ENCODE measurements around the gene OR2T35. TPM values are rescaled to one million over a fixed set of nuclear protein-coding genes. Genes with fewer than 3 reads are reported as not detected.
"Not testable (repeated sequence)": the region's sequence is repeated elsewhere in the genome, so short reads cannot be mapped to it uniquely, and the experiment has no call there.

Gene OR2T35
- total and polyA plus RNA-seq, 9 donors: 0.27 TPM; not detected in 8

- H3K36me3 ChIP-seq (ENCODE audit: control insufficient read depth, insufficient read depth, low read length); H3K9me3 ChIP-seq (replicated peaks; ENCODE audit: control insufficient read depth, low read depth, low read length); DNase-seq; H3K4me1 ChIP-seq (ENCODE audit: control insufficient read depth, insufficient read depth, low read length); H3K27me3 ChIP-seq (ENCODE audit: control insufficient read depth, insufficient read depth, low read length); H3K27ac ChIP-seq (ENCODE audit: low read length); H3K4me3 ChIP-seq (ENCODE audit: low read length): not testable (repeated sequence)
- WGBS (ENCODE audit: insufficient coverage): no CpG with 5 or more reads among the region's 1 CpG
Observed at GRCh38 chr1:248648770-248649536, 3.9 kb upstream of the OR2T35 start.

- WGBS (ENCODE audit: insufficient coverage): no CpG with 5 or more reads among the region's 4 CpGs
- not testable (repeated sequence) for H3K36me3 ChIP-seq (ENCODE audit: control insufficient read depth, insufficient read depth, low read length); H3K9me3 ChIP-seq (replicated peaks; ENCODE audit: control insufficient read depth, low read depth, low read length); H3K4me3 ChIP-seq (ENCODE audit: low read length); H3K27ac ChIP-seq (ENCODE audit: low read length); H3K4me1 ChIP-seq (ENCODE audit: control insufficient read depth, insufficient read depth, low read length); H3K27me3 ChIP-seq (ENCODE audit: control insufficient read depth, insufficient read depth, low read length); DNase-seq
Observed at GRCh38 chr1:248642971-248643651, 2.0 kb downstream of the OR2T35 start.

DNA sequence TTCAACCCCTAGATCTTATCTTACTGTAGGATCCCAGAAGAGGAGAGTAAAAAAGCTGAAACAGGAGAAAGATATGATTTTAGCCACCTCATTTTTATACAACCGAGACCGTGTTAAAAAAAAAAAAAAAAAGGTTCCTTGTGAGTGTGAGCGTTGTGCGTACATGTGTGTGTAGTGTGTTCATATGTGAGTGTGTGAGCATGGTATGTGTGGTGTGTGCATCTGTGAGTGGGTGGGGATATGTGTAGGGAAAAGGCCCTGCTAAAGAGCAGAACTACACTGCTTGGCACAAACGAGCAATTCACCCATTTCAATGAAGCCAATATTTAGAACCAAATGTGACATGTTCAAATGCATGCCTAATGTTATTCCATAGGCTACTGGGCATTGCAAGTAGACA is 3.5 kb downstream of the OR2T35 start:
- H3K36me3 ChIP-seq (ENCODE audit: control insufficient read depth, insufficient read depth, low read length); H3K27me3 ChIP-seq (ENCODE audit: control insufficient read depth, insufficient read depth, low read length); H3K9me3 ChIP-seq (replicated peaks; ENCODE audit: control insufficient read depth, low read depth, low read length); H3K4me1 ChIP-seq (ENCODE audit: control insufficient read depth, insufficient read depth, low read length); DNase-seq; H3K27ac ChIP-seq (ENCODE audit: low read length); H3K4me3 ChIP-seq (ENCODE audit: low read length): not testable (repeated sequence)
- no CpG with 5 or more reads among the region's 5 CpGs for WGBS (ENCODE audit: insufficient coverage)

DNA sequence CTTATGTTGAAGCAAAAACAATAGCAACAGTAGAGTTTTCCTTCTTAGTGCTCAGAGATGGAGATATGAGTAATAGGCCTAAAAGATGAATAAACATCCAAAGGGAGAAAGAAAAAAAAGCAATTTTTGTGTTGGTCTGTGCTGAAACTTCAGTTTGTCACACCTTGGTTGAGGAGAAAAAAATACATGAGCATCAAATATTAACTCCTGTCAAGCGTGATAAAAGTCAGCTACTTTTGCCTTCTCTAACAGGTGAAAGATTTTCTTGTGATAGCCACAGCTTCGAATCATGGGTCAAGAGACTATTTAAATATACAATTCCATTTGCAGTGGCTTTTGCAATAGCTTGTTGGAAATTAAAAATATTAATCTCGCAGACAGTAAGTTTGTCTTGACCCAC is 4.2 kb downstream of the OR2T35 start:
- no CpG with 5 or more reads among the region's 3 CpGs for WGBS (ENCODE audit: insufficient coverage)
- not testable (repeated sequence) for H3K4me3 ChIP-seq (ENCODE audit: low read length); H3K27ac ChIP-seq (ENCODE audit: low read length); H3K9me3 ChIP-seq (replicated peaks; ENCODE audit: control insufficient read depth, low read depth, low read length); H3K27me3 ChIP-seq (ENCODE audit: control insufficient read depth, insufficient read depth, low read length); H3K36me3 ChIP-seq (ENCODE audit: control insufficient read depth, insufficient read depth, low read length); DNase-seq; H3K4me1 ChIP-seq (ENCODE audit: control insufficient read depth, insufficient read depth, low read length)

- not testable (repeated sequence) for H3K36me3 ChIP-seq (ENCODE audit: control insufficient read depth, insufficient read depth, low read length); H3K9me3 ChIP-seq (replicated peaks; ENCODE audit: control insufficient read depth, low read depth, low read length); H3K27me3 ChIP-seq (ENCODE audit: control insufficient read depth, insufficient read depth, low read length); H3K27ac ChIP-seq (ENCODE audit: low read length); H3K4me1 ChIP-seq (ENCODE audit: control insufficient read depth, insufficient read depth, low read length); H3K4me3 ChIP-seq (ENCODE audit: low read length); DNase-seq
- whole genome bisulfite sequencing (ENCODE audit: insufficient coverage): no CpG with 5 or more reads among the region's 5 CpGs
Observed at GRCh38 chr1:248639652-248640051, 5.4 kb downstream of the OR2T35 start.

GRCh38 chr1:248636612-248637011 is 8.5 kb downstream of the OR2T35 start:
- not testable (repeated sequence) for H3K9me3 ChIP-seq (replicated peaks; ENCODE audit: control insufficient read depth, low read depth, low read length); DNase-seq; H3K4me3 ChIP-seq (ENCODE audit: low read length); H3K27ac ChIP-seq (ENCODE audit: low read length); H3K27me3 ChIP-seq (ENCODE audit: control insufficient read depth, insufficient read depth, low read length); H3K4me1 ChIP-seq (ENCODE audit: control insufficient read depth, insufficient read depth, low read length); H3K36me3 ChIP-seq (ENCODE audit: control insufficient read depth, insufficient read depth, low read length)
- WGBS (ENCODE audit: insufficient coverage): no CpG with 5 or more reads among the region's 5 CpGs

DNA sequence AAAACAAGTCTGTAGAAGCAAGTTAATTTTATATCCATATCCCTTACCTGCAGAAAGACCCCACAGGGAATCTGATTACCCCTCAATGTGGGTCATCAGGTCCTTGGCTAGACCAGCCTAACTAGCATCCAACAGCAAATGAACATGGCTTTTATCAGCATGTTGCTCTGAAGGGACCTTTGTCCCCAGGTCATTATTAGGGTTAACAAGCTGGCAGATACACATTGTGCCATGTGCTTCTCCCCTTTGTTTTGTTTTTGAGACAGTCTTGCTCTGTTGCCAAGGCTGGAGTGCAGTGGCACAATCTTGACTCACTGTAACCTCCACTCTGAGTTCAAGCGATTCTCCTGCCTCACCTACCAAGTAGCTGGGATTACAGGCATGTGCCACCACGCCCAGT is 10.1 kb downstream of the OR2T35 start, which contains the start of gene OR2T11:
OR2T11 (minus strand) TSS at position 101 of the 400 bp plus-strand sequence. CDS start 7,963 bp downstream, outside the sequence.
- WGBS (ENCODE audit: insufficient coverage): no CpG with 5 or more reads among the region's 2 CpGs
- not testable (repeated sequence) for H3K9me3 ChIP-seq (replicated peaks; ENCODE audit: control insufficient read depth, low read depth, low read length); H3K27me3 ChIP-seq (ENCODE audit: control insufficient read depth, insufficient read depth, low read length); H3K4me1 ChIP-seq (ENCODE audit: control insufficient read depth, insufficient read depth, low read length); H3K36me3 ChIP-seq (ENCODE audit: control insufficient read depth, insufficient read depth, low read length); H3K27ac ChIP-seq (ENCODE audit: low read length); H3K4me3 ChIP-seq (ENCODE audit: low read length); DNase-seq

DNA sequence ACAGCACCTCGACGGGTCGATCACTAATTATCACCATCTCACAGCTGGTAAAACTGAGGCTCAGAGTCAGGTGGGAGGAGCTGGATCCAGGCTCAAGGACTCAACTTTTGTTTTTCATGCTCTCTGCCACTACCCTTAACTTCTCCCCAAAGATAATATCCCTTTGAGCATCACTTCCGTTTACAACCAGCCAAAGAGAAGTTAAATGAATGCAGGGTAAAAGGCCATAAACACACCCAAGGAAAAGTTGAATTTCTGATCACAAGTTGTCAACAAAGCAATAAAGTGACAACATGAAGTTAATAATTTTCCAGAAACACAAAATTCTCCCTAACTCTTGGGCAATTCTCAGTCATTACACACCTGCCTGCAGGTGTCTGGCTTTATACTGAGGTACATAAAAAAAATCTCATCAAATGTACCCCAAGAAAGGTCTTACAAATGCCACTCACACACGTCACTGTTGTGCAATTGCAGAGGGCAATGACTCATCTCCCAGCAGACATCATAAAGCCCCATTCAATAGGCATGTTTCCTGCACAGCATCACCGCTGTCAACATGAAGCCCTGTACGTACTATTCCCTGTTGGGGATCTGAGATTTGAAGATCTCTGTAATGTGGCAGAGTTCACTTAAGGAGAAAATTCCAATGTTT is 13.6 kb downstream of the OR2T35 start:
- no CpG with 5 or more reads among the region's 7 CpGs for WGBS (ENCODE audit: insufficient coverage)
- H3K36me3 ChIP-seq (ENCODE audit: control insufficient read depth, insufficient read depth, low read length): no peaks in the 10 kb centered on the region
- peaks cover 15% of the 10 kb centered on the region for H3K9me3 ChIP-seq (replicated peaks; ENCODE audit: control insufficient read depth, low read depth, low read length)
- no peaks in the 10 kb centered on the region for H3K27me3 ChIP-seq (ENCODE audit: control insufficient read depth, insufficient read depth, low read length)
- no peak for DNase-seq
- no peak overlapping the region for H3K4me3 ChIP-seq (ENCODE audit: low read length)
- H3K4me1 ChIP-seq (ENCODE audit: control insufficient read depth, insufficient read depth, low read length): no peaks in the 10 kb centered on the region
- H3K27ac ChIP-seq (ENCODE audit: low read length): no peak overlapping the region

GRCh38 chr1:248630551-248630950 is 14.5 kb downstream of the OR2T35 start:
- no peaks in the 10 kb centered on the region for H3K36me3 ChIP-seq (ENCODE audit: control insufficient read depth, insufficient read depth, low read length)
- H3K4me3 ChIP-seq (ENCODE audit: low read length): no peak overlapping the region
- WGBS (ENCODE audit: insufficient coverage): 80% methylated on average over 1 of the region's 2 CpGs
- peaks cover 17% of the 10 kb centered on the region for H3K9me3 ChIP-seq (replicated peaks; ENCODE audit: control insufficient read depth, low read depth, low read length)
- H3K27me3 ChIP-seq (ENCODE audit: control insufficient read depth, insufficient read depth, low read length): no peaks in the 10 kb centered on the region
- H3K27ac ChIP-seq (ENCODE audit: low read length): no peak overlapping the region
- H3K4me1 ChIP-seq (ENCODE audit: control insufficient read depth, insufficient read depth, low read length): no peaks in the 10 kb centered on the region
- DNase-seq: no peak
